H1 (cell line): Measurements from ENCODE around the gene CNN3. TPM values are rescaled to one million over a fixed set of nuclear protein-coding genes. Genes with fewer than 3 reads are reported as not detected.

ENCODE experiments used
- CTBP2 ChIP-seq: IDR thresholded peaks from 2 replicates; pipeline ENCODE4 v1.7.0; 2011; ENCODE audit warnings: borderline replicate concordance, mild to moderate bottlenecking, moderate library complexity, mixed read lengths, low read length; ENCODE audit not compliant: insufficient read depth, insufficient read length
- polyA plus RNA-seq, 7 experiments: library from polyadenylated mRNA; depleted of rRNA in 3 of 7; stranded (reverse) in 5 of 7; unstranded in 2 of 7; fragments of >200 nt in 5 of 7; fragments of 200-250 nt in 2 of 7; gene quantifications; 1 replicate in 5 of 7; 2 replicates in 1 of 7; 4 replicates in 1 of 7; pipeline versions ENCODE4 v1.2.1 to v1.2.3, GENCODE V29; 2011 to 2013; ENCODE audit warnings: missing spikeins in 2 of 7, mixed read lengths in 2 of 7
- total RNA-seq: library from RNA; stranded (reverse); fragmentation: NEBNext Ultra II Directional; extraction: Animal tissue kit (Norgen Biotek cat#: 25700); gene quantifications from 2 replicates; pipeline ENCODE4 v1.2.1, GENCODE V29; 2021

CNN3 gene
- total and polyA plus RNA-seq, 2 of the 8 experiments (the other 6 are each of a cell fraction or from before 2014, with no cell fraction given), result 134 to 266 TPM

- TF ChIP-seq CTBP2, result no peak
Observed at GRCh38 chr1:94928293-94928939, 1.5 kb upstream of the CNN3 start (continued).
